SK-N-SH treated with all-trans-retinoic acid at 6 μM for 48 hours (cell line): Measurements from ENCODE around the gene BTG2.

Experiments used
- ARNTL ChIP-seq: fragments of 450-650 bp; formaldehyde crosslinking; IDR thresholded peaks from 2 replicates; pipeline ENCODE4 v1.5.0; 2020; ENCODE audit warnings: low read depth, mild to moderate bottlenecking, moderate library complexity, borderline replicate concordance
- BACH2 ChIP-seq: fragments of 250-450 bp; sonication (Bioruptor Pico); IDR thresholded peaks from 2 replicates; pipeline ENCODE4 v1.9.0; 2021; ENCODE audit warnings: mild to moderate bottlenecking, borderline replicate concordance
- GLIS3 ChIP-seq: fragments of 250-450 bp; sonication (Bioruptor Pico); IDR thresholded peaks from 2 replicates; pipeline ENCODE4 v1.5.0; 2020; ENCODE audit warnings: mild to moderate bottlenecking, moderate library complexity
- OSR1 ChIP-seq: fragments of 250-450 bp; sonication (Bioruptor Pico); IDR thresholded peaks from 2 replicates; pipeline ENCODE4 v1.8.0; 2022; ENCODE audit warnings: moderate library complexity, mild to moderate bottlenecking, inconsistent platforms
- PPARA ChIP-seq: fragments of 250-450 bp; sonication (Bioruptor Pico); IDR thresholded peaks from 2 replicates; pipeline ENCODE4 v1.5.0; 2020; ENCODE audit warnings: mild to moderate bottlenecking, borderline replicate concordance
- ZFP30 ChIP-seq: fragments of 450-650 bp; formaldehyde crosslinking; IDR thresholded peaks from 2 replicates; pipeline ENCODE4 v1.5.0; 2022; ENCODE audit warnings: mild to moderate bottlenecking, moderate library complexity
- ZNF565 ChIP-seq: fragments of 450-650 bp; formaldehyde crosslinking; conservative IDR thresholded peaks from 2 replicates; pipeline ENCODE4 v1.5.0; 2020; ENCODE audit warnings: low read depth, mild to moderate bottlenecking, moderate library complexity
- ZNF70 ChIP-seq: fragments of 450-650 bp; formaldehyde crosslinking; IDR thresholded peaks from 2 replicates; pipeline ENCODE4 v1.5.0; 2020; ENCODE audit warnings: mild to moderate bottlenecking, moderate library complexity
- TF ChIP-seq, protein P1 (sequence below): fragments of 250-450 bp; sonication (Bioruptor Pico); IDR thresholded peaks from 2 replicates; pipeline ENCODE4 v1.8.0; 2021; ENCODE audit warnings: low read depth, mild to moderate bottlenecking, moderate library complexity, borderline replicate concordance
- TF ChIP-seq, protein P2 (sequence below): fragments of 250-450 bp; sonication (Bioruptor Pico); IDR thresholded peaks from 2 replicates; pipeline ENCODE4 v1.5.0; 2020; ENCODE audit warnings: mild to moderate bottlenecking, moderate library complexity
- TF ChIP-seq, protein P3 (sequence below): fragments of 250-450 bp; sonication (Bioruptor Pico); IDR thresholded peaks from 2 replicates; pipeline ENCODE4 v1.8.0; 2020; ENCODE audit warnings: mild to moderate bottlenecking, moderate library complexity, borderline replicate concordance
- TF ChIP-seq, protein P4 (sequence below): fragments of 250-450 bp; sonication (Bioruptor Pico); IDR thresholded peaks from 2 replicates; pipeline ENCODE4 v1.5.1; 2021; ENCODE audit warnings: mild to moderate bottlenecking, moderate library complexity

DNA sequence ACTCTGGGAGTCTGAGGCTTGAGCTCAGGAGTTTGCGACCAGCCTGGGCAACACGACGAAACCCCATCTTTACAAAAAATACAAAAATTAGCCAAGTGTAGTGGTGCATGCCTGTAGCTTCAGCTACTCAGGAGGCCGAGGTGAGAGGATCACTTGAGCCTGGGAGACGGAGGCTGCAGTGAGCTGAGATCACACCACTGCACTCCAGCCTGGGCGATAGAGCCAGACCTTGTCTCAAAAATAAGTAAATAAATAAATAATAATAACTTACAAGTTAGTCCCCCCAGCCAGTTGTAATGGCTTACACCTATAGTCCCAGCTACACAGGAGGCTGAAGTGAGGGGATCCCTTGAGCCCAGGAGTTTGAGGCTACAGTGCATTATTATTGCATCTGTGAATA is 21.7 kb upstream of the BTG2 start:
- TF ChIP-seq, protein P1, sequence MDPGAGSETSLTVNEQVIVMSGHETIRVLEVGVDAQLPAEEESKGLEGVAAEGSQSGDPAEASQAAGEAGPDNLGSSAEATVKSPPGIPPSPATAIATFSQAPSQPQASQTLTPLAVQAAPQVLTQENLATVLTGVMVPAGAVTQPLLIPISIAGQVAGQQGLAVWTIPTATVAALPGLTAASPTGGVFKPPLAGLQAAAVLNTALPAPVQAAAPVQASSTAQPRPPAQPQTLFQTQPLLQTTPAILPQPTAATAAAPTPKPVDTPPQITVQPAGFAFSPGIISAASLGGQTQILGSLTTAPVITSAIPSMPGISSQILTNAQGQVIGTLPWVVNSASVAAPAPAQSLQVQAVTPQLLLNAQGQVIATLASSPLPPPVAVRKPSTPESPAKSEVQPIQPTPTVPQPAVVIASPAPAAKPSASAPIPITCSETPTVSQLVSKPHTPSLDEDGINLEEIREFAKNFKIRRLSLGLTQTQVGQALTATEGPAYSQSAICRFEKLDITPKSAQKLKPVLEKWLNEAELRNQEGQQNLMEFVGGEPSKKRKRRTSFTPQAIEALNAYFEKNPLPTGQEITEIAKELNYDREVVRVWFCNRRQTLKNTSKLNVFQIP (CRISPR knock-in tag): no peak
- TF ChIP-seq PPARA (CRISPR knock-in tag) (no peak), BACH2 (CRISPR knock-in tag) (no peak), OSR1 (CRISPR knock-in tag) (no peak), ZNF565 (no peak), GLIS3 (no peak), ZFP30 (CRISPR knock-in tag) (no peak), ZNF70 (no peak), ARNTL (CRISPR knock-in tag) (no peak)
- TF ChIP-seq, protein P2, sequence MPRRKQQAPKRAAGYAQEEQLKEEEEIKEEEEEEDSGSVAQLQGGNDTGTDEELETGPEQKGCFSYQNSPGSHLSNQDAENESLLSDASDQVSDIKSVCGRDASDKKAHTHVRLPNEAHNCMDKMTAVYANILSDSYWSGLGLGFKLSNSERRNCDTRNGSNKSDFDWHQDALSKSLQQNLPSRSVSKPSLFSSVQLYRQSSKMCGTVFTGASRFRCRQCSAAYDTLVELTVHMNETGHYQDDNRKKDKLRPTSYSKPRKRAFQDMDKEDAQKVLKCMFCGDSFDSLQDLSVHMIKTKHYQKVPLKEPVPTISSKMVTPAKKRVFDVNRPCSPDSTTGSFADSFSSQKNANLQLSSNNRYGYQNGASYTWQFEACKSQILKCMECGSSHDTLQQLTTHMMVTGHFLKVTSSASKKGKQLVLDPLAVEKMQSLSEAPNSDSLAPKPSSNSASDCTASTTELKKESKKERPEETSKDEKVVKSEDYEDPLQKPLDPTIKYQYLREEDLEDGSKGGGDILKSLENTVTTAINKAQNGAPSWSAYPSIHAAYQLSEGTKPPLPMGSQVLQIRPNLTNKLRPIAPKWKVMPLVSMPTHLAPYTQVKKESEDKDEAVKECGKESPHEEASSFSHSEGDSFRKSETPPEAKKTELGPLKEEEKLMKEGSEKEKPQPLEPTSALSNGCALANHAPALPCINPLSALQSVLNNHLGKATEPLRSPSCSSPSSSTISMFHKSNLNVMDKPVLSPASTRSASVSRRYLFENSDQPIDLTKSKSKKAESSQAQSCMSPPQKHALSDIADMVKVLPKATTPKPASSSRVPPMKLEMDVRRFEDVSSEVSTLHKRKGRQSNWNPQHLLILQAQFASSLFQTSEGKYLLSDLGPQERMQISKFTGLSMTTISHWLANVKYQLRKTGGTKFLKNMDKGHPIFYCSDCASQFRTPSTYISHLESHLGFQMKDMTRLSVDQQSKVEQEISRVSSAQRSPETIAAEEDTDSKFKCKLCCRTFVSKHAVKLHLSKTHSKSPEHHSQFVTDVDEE (CRISPR knock-in tag): no peak
- TF ChIP-seq, protein P3, sequence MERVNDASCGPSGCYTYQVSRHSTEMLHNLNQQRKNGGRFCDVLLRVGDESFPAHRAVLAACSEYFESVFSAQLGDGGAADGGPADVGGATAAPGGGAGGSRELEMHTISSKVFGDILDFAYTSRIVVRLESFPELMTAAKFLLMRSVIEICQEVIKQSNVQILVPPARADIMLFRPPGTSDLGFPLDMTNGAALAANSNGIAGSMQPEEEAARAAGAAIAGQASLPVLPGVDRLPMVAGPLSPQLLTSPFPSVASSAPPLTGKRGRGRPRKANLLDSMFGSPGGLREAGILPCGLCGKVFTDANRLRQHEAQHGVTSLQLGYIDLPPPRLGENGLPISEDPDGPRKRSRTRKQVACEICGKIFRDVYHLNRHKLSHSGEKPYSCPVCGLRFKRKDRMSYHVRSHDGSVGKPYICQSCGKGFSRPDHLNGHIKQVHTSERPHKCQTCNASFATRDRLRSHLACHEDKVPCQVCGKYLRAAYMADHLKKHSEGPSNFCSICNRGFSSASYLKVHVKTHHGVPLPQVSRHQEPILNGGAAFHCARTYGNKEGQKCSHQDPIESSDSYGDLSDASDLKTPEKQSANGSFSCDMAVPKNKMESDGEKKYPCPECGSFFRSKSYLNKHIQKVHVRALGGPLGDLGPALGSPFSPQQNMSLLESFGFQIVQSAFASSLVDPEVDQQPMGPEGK (CRISPR knock-in tag): no peak
- TF ChIP-seq, protein P4, sequence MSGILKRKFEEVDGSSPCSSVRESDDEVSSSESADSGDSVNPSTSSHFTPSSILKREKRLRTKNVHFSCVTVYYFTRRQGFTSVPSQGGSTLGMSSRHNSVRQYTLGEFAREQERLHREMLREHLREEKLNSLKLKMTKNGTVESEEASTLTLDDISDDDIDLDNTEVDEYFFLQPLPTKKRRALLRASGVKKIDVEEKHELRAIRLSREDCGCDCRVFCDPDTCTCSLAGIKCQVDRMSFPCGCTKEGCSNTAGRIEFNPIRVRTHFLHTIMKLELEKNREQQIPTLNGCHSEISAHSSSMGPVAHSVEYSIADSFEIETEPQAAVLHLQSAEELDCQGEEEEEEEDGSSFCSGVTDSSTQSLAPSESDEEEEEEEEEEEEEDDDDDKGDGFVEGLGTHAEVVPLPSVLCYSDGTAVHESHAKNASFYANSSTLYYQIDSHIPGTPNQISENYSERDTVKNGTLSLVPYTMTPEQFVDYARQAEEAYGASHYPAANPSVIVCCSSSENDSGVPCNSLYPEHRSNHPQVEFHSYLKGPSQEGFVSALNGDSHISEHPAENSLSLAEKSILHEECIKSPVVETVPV (CRISPR knock-in tag): no peak
